IPS-18c (cell line): ENCODE data around the gene CPXM2.

Source experiments
- H3K4me3 ChIP-seq: 2 replicates; pipeline ENCODE4 v1.7.0; 2013; ENCODE audit warnings: low read depth, mild to moderate bottlenecking, low read length, moderate library complexity; ENCODE audit not compliant: insufficient read depth
- H3K9me3 ChIP-seq: one replicate; pipeline ENCODE4 v1.6.1; 2013; ENCODE audit warnings: mild to moderate bottlenecking, low read length, moderate library complexity; ENCODE audit not compliant: control insufficient read depth, insufficient read depth

CPXM2 gene

DNA sequence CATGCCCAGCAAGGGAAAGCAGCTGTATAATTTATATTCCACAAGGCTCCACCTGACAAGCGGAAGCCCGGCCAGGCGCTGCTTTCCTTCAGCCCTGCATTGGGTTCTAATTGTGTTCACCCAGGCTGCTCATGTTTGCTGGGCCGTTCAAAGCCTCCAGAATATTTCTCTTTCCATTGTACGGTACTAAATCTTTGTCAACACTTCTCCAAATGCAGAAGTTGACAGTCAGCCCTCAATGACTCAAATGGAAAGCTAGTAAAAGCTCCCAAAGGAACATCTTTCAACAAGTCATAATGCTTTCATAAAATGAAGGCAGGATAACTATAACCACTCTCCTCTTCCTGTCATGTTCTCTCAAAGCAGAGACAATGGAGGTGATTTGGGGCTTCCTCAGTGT is 17.8 kb upstream of the CPXM2 start:
- Histone ChIP-seq H3K4me3 (no peak overlapping the region), H3K9me3 (no peaks in the 10 kb centered on the region)

DNA sequence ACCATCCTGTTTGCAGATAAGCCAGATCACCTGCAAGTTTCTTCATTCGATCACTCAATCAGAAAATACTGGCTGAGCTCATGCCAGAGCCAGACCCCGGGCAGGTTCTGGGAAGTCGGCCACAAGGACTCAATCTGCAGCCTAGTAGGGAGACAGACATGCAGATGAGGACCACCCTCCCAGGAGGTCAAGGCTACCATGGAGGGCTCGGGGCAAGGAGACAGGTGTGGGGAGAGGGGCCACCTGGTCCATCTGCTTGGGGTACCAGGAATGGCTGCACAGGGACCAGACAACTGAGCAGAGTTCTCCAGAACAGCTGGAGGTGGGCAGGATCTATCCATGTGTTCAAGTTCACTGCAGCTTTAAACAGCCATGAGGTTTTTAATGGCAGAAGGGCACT is 16.8 kb upstream of the CPXM2 start:
- H3K4me3 ChIP-seq, result no peak overlapping the region
- H3K9me3 ChIP-seq, result no peaks in the 10 kb centered on the region

DNA sequence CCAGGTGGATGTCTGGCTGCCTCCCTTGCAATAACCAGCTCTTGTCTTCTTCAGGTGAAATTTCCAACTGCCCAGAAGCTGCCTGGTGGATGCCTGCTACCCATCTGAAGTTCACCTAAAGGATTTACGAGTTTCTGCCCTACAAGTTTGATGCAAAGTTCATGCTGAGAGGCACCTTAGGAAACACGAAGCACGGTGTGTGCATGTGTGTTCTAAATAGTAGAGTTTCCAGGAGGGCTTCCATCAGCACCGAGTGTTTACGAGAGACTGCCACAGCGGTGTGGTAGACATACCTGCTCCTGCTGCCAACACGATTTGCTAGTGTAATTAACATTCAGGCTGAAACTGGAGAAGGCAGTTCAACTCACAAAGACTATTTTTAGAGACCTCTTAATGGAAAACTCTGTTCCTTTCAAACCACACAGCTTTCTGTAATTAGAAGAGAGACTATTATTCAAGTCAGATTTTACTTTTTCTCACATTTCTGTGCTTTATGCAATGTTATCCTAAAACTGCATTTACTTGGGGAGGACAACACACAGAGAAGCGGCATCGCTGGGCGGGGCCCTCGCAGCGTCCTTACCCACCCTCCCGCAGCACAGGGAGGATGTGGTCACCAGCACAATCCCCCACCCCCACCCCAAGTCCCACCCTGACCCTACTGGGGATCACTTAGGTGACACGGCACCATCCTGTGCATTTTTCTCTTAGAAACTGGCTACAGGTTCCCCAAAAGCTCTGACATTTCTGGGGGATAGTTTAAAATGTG is 15.5 kb upstream of the CPXM2 start:
- H3K9me3 ChIP-seq, result no peaks in the 10 kb centered on the region

DNA sequence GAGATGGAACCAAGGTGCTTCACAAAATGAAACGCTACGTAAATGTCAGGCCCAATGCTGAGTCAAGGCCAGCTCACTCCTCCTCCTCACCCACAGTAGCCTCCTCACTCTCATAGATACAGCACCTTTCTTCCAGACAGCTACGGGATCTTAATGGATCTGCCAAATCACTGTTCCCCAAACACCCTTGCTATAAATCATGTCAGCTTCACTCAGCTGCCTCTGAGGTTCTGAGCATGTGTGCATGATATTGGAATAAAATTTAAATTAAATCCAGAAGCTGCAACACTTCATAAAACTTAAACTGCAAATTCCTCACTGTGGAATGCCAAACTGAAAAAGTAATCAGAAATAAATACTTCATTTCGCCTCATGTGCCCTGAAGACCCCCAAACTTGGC is 14.7 kb upstream of the CPXM2 start:
- Histone ChIP-seq H3K9me3 (no peaks in the 10 kb centered on the region), H3K4me3 (no peak overlapping the region)

More for the DNA sequence above, 15.5 kb upstream of the CPXM2 start:
- no peak overlapping the region for H3K4me3 ChIP-seq

DNA sequence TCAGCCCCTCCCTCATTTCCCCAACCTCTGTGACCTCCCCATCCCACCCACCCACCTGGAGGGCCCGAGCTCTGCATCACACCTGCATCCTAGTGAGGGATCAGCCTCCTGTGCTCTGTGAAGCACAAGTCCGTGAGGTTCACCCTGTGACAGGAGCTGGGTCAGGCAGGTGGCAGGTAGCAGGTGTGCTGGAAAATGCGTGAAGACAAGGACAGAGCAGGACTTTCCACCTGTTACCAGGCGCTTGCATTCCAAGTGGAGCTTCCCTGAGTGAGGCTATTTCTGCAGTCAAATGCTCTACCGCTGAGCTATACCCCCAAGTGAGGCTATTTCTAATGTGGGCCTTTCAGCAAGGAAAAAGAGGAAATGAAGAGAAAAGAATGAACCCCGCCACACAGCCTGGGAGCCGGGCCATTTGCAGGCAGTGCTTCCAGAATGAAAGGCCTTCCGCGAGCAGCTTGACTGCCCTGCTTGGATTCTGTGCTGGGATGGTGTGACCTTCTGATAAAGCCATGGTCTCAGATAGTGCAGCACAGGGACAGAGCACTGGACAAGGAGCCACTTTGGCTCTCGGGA is 13.3 kb upstream of the CPXM2 start:
- Histone ChIP-seq H3K9me3 (peaks cover 3% of the 10 kb centered on the region), H3K4me3 (no peak overlapping the region)

DNA sequence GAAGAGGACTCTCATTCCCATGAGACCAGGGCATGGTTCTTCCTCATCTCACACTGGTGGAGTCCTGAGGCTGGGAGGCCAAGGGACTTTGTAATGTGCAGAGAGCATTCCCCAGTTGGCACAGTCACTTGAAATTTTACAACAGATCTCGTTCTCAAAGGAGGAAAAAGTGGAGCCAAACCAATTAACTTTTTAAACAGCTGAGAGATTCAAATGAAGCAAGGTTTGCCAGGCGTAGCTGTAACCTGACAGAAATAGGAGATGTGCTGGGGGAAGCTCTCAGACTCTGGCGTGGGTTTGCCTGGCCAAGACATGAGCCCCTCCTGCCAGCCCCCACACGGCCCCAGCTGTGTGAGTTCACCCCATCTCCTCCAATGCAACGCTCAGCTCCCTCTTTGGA is 12.0 kb upstream of the CPXM2 start:
- Histone ChIP-seq H3K4me3 (no peak overlapping the region), H3K9me3 (peaks cover 3% of the 10 kb centered on the region)

DNA sequence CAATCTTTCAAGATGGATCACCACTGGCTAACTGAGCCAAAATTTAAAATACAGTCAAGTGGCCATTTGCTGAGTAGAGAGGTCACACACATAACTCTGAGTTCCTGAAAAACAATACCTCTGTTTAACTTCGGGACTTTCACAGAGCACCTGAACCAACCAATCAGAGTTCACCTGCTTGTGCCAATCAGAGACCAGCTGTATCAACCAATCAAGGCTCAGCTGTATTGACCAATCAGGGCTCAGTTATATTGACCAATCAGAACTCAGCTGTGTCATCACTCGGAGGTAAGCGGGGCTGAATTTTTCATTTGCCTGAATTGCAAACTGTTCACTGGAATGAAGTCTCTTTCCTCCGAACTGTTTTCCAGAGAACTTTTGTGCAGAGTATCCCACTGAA is 10.0 kb upstream of the CPXM2 start:
- peaks cover 3% of the 10 kb centered on the region for H3K9me3 ChIP-seq
- H3K4me3 ChIP-seq, result no peak overlapping the region

DNA sequence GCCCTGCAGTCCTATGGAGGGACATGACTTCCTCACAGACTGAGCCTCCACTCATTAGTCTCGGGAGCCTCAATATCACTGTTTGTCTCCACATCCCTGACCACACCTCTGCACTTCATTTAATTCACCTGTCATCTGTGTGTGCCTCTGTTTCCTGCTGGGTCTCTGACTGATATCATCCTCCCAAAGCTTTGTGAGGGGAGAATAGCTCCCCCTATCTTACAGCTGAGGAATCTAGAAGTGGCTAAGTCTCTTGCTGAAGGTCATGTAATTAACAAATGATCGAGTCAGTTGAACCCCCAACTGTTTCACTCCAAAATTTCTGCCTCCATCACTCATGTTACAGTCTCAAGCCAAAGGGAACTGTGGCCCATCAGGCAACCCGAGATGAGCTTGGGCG is 5.5 kb upstream of the CPXM2 start:
- H3K4me3 ChIP-seq, result no peak overlapping the region
- peaks cover 3% of the 10 kb centered on the region for H3K9me3 ChIP-seq

DNA sequence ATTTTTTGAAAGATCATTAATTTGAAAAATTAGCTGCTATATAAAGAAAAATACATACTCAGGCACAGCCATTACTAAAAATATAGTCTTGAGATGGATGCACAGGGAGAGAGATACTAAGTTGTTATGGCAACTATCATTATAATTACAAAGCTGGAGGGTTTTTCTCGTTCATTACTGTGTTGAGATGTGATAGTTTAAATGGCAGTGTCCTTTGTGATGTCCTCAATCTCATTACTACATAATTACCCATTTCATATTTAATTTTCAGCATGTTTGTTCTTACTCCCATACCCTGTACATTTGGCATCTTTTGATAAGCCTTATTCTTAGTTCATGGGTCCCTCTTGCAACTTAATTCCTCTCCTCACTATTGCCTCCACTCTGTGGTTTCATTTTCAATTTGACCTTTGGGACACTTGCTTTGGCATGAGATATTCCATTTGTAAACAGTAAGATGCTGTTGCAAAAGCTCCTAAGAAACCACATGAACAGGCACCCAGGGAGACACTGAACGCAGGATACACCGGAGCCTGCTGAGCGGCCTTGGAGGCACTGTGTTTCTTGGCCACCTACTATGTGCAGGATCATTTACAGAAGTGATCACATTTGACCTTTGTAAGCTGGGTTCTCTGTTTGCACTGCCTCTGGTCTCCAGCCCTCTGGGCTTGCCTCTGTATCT is 4.8 kb upstream of the CPXM2 start:
- Histone ChIP-seq H3K9me3 (peaks cover 3% of the 10 kb centered on the region), H3K4me3 (no peak overlapping the region)

DNA sequence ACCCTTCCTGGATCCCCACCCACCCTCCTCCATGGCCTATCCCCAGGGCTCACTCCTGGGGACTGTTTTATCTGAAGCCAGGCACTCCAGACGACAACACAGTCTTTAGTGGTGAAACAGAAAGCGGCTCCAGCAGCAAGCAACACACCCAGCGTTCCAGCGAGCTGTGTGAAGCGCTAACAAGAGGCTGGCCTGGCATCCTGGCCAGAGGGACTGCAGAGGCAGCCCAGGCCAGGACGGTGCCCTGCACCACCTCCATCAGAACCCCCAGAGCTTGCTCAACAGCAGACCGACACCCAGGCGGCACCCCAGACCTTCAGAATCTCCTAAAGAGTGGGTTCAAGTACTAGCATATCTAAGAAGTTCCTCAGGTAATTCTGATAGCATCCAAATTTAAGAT is 2.0 kb upstream of the CPXM2 start:
- H3K9me3 ChIP-seq, result no peaks in the 10 kb centered on the region
- no peak overlapping the region for H3K4me3 ChIP-seq

DNA sequence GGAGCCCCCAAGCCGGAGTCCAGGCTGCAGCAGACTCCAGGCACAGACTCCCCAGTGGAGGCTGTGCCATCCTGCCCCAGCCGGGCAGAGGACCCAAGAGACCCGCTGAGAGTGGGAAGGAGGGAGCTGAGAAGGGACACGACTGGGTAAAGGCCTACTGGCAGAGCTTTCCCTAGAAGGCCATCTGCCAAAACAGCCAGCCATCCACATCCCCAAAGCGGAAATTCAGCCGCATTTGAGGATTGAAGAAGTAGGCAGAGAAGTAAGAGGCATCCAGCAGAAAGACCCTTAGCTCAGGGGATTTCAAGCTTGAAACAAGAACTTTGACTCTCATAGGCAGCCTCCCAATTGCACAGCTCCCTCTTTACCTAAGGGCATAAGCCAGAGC is 857 bp downstream of the CPXM2 start:
- peak overlapping the region; percentile 53 for H3K4me3 ChIP-seq
- no peaks in the 10 kb centered on the region for H3K9me3 ChIP-seq

DNA sequence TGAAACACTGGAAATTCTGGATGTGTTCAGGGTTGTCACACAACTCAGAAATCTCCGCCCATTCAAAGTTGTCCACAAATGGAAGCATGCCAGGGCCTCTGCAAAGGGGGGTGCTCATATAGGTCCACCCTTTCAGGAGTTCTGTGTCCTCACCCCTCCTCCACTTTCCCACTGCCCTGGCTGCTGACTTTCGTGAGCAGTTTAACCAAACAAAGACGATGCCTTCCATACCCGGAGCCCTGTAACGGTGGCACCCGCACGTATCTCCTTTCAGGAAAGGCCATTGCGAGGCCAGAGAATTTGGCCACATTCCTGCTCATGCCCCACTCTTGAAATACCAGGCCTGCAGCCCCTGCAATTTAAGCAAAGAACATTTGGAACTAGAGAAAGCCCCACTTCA is 1.4 kb downstream of the CPXM2 start:
- H3K4me3 ChIP-seq, result no peak overlapping the region
- H3K9me3 ChIP-seq, result no peaks in the 10 kb centered on the region

DNA sequence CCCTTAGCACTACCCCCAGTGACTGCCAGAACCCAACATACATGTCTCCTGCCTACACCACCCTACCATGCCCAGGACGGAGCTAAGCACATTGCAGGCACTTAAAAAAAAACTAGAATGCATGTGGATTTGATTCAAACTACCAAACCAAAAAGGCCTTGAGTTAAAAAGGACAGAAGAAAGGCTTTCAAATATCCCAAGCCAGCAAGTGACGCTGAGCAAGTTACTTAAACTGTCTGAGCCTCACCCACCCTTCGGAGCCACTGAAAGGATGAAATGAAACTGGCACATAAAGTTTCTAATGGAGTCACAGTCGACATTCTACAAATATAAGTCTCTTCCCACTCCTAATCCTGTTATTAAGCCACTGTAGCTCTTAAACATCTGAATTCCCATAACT is 1.8 kb downstream of the CPXM2 start:
- Histone ChIP-seq H3K4me3 (no peak overlapping the region), H3K9me3 (no peaks in the 10 kb centered on the region)

DNA sequence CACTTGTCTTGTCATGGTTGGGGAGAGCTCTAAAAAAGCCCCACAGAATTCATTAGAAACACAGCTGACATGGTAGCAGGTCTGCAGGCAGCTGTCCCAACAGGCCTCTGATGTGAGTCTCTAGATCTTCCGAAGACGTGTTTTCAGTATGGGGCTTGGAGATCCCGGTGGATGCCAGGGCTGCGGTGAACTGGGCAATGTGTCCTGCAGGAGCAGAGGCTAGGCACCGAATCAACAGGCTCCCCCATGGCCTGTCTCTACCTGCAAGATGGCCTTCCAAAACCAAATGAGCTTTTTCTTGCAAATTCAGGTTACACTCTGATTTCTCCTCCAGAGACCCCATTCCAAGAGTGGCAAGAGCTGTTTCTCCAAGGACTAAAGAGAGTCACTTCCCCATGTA is 2.9 kb downstream of the CPXM2 start:
- no peaks in the 10 kb centered on the region for H3K9me3 ChIP-seq
- no peak overlapping the region for H3K4me3 ChIP-seq

DNA sequence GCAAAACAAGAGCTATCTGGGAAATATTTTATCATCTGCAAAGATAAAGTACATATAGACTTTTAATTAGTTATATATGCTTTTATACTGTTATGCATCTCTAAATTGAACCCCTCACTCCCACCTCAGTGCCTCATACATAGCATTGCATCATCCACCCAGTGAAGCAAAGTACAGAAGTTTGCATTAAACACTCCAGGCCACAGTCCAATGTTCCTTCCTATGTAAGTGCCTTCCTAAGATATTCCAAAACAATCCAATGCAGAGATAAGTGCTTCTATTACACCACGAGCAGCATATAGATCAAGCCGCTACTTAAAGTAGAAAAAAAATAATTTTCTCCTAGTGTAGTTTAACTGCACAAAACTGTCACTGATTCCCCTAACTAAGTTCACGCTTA is 3.4 kb downstream of the CPXM2 start:
- no peaks in the 10 kb centered on the region for H3K9me3 ChIP-seq
- no peak overlapping the region for H3K4me3 ChIP-seq

DNA sequence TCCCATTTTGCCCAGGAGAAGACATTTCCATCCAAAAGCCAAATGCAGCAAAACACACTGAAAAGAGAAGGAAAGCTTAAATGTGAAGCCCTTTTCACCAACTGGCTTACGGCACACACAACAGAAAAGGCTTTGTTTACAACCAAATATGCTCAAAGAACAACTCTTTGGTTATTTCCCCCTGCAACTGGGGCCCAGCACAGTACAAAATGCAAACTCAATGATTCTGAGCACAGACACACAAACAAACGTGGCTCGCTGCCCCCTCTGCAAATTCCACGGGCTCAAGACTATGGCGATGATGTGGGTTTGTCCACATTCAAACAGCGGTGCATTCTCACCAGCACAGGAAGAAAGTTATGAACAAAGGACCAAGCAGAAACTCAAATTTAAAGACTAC is 5.3 kb downstream of the CPXM2 start:
- Histone ChIP-seq H3K9me3 (no peaks in the 10 kb centered on the region), H3K4me3 (no peak overlapping the region)

DNA sequence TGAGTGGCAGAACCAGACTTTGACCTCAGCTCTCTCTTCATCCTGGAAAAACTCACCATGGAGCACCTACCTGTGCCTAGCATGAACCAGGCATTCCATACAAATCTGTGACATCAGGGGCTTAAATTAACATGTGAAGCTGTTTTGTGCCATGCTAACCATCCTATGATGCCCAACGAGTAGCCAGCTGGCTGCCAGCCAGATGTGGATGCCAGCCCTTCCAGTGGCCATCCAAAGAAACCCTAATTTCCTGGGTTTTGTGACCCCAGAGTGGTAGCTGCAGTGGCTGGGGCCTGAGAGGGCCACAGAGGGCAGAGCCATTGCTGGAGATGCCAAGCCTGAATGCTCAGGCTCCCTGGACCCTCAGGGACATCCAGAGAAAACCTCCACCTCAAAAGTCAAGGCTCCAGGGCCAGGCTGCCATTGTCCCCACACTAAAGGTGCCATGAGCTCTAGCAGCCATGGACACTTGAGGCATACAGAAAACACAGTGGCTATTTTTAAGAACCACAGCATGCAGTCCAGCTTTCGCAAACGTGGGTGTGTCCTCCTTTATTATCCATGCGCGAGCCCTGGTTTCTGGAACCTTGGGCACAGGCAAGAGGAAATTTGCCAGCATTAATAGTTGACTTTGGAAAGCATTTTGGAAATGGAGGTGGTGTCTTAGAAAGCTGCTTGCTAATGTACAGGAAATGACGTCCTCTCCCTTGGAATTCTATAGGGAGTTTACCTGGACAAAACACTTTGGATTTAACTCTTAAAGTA is 6.0 kb downstream of the CPXM2 start:
- H3K9me3 ChIP-seq, result no peaks in the 10 kb centered on the region
- no peak overlapping the region for H3K4me3 ChIP-seq

DNA sequence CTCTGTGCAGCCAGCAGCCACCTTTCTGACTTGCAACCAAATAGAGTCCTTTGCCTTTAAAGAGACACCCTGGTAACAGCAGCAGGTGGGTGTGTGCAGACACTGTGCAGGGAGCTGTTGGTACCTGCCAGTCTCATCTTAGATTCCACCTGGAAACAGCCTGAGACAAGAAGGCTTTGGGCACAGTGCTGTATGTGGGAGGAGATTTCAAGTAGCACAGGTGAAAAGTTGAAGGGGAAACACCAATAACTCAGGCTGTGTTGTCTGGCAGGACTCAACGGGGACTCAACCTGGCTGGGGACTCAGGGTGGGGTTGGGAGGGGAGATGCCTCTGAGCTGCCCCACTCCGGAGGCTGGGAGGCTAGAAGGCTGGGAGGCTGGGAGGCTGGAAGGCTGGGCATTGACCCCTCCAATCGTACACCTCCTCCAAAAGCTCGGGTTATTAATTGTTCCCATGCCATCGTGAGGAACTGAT is 6.7 kb downstream of the CPXM2 start:
- Histone ChIP-seq H3K9me3 (no peaks in the 10 kb centered on the region), H3K4me3 (no peak overlapping the region)
